Calu3 (cell line): ENCODE results near the gene NUP62. TPM values are rescaled to one million over a fixed set of nuclear protein-coding genes. Genes with fewer than 3 reads are reported as not detected.

ENCODE experiments used
- BruUV-seq: library from RNA; stranded (reverse); fragments of 400-500 nt; replicated peaks from 2 replicates; lab custom pipeline; 2021; lab: Mats Ljungman, UMichigan
- CTCF ChIA-PET: fragments of 300-600 bp; sonication (Branson Sonifier 250); formaldehyde crosslinking; loops from one replicate; lab custom pipeline; 2022; ENCODE audit warnings: antibody characterized with exemption; lab: Charles Lee
- DNase-seq: peaks from one replicate; pipeline ENCODE4 v3.0.0; 2022
- H3K27ac Mint-ChIP-seq: one replicate; pipeline ENCODE4 v1.8.0; 2022; ENCODE audit warnings: mixed read lengths; ENCODE audit not compliant: unreplicated experiment
- H3K27me3 Mint-ChIP-seq: one replicate; pipeline ENCODE4 v1.8.0; 2022; ENCODE audit warnings: mixed read lengths; ENCODE audit not compliant: unreplicated experiment
- H3K36me3 Mint-ChIP-seq: one replicate; pipeline ENCODE4 v1.8.0; 2022; ENCODE audit warnings: mild to moderate bottlenecking, moderate library complexity, mixed read lengths; ENCODE audit not compliant: insufficient read depth, unreplicated experiment
- H3K4me1 Mint-ChIP-seq: one replicate; pipeline ENCODE4 v1.8.0; 2022; ENCODE audit warnings: mild to moderate bottlenecking, low read depth, mixed read lengths; ENCODE audit not compliant: unreplicated experiment
- H3K4me3 Mint-ChIP-seq: one replicate; pipeline ENCODE4 v1.8.0; 2022; ENCODE audit warnings: mild to moderate bottlenecking, low read depth, moderate library complexity, mixed read lengths; ENCODE audit not compliant: unreplicated experiment
- H3K9me3 Mint-ChIP-seq: one replicate; pipeline ENCODE4 v1.8.0; 2022; ENCODE audit warnings: low read depth, mixed read lengths; ENCODE audit not compliant: unreplicated experiment
- intact Hi-C: fragments of 100-400 bp; cut with micrococcal nuclease; formaldehyde crosslinking; loops from one replicate; pipeline ENCODE4 v1.10.0; 2022; ENCODE audit not compliant: unreplicated experiment
- total RNA-seq: library from RNA; stranded (reverse); gene quantifications from 2 replicates; pipeline ENCODE4 v1.2.3, GENCODE V29; 2022
- TF ChIP-seq, protein P1 (sequence below): fragments of 200-600 bp; IDR thresholded peaks from one replicate; pipeline ENCODE4 v1.8.0; 2022; ENCODE audit warnings: antibody characterized with exemption; ENCODE audit not compliant: unreplicated experiment

NUP62 gene
- total RNA-seq, 1 experiment from 2014 or later = 124 TPM

DNA sequence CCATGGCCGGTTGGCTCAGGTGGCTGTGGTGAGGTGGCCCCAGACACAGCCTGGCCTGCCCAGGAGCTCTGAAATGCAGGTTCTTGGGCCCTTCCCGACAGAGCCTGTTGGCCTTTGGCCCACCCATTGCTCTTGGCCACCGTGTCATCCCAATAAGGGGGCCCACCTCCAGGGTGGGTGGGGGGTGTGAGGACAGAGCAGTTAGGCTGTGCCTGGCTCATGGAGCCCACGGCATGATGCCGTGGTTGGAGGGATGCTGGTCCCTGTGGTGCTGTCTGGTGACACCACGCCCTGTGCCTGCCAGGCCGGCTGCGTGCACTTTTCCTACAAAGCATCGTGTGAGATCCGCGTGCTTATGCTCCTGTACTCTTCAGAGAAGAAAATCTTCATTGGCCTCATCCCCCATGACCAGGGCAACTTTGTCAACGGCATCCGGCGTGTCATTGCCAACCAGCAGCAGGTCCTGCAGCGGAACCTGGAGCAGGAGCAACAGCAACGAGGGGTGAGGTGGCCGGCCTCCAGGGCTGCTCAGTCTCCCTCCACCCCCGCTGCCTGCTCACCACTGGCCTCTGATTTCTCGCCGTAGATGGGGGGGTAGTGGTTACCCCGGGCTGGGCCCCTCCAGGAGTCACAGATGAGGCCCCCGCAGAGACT is 69.5 kb downstream of the NUP62 start:
- intact Hi-C loops = no loop called here
- Mint-ChIP-seq H3K9me3 (no peaks in the 10 kb centered on the region), H3K27ac (no peak overlapping the region), H3K4me3 (no peak overlapping the region), H3K36me3 (peaks cover 72% of the 10 kb centered on the region), H3K27me3 (no peaks in the 10 kb centered on the region), H3K4me1 (peaks cover 15% of the 10 kb centered on the region)
- TF ChIP-seq, protein P1, sequence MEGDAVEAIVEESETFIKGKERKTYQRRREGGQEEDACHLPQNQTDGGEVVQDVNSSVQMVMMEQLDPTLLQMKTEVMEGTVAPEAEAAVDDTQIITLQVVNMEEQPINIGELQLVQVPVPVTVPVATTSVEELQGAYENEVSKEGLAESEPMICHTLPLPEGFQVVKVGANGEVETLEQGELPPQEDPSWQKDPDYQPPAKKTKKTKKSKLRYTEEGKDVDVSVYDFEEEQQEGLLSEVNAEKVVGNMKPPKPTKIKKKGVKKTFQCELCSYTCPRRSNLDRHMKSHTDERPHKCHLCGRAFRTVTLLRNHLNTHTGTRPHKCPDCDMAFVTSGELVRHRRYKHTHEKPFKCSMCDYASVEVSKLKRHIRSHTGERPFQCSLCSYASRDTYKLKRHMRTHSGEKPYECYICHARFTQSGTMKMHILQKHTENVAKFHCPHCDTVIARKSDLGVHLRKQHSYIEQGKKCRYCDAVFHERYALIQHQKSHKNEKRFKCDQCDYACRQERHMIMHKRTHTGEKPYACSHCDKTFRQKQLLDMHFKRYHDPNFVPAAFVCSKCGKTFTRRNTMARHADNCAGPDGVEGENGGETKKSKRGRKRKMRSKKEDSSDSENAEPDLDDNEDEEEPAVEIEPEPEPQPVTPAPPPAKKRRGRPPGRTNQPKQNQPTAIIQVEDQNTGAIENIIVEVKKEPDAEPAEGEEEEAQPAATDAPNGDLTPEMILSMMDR = no peak
- CTCF ChIA-PET = interaction anchor here (1.7 kb wide), 1 partner anchor 9 kb away, joined by 4 read pairs; no protein-coding TSS in a partner anchor
- no peak for DNase-seq
- BruUV-seq = no TSS peak

DNA sequence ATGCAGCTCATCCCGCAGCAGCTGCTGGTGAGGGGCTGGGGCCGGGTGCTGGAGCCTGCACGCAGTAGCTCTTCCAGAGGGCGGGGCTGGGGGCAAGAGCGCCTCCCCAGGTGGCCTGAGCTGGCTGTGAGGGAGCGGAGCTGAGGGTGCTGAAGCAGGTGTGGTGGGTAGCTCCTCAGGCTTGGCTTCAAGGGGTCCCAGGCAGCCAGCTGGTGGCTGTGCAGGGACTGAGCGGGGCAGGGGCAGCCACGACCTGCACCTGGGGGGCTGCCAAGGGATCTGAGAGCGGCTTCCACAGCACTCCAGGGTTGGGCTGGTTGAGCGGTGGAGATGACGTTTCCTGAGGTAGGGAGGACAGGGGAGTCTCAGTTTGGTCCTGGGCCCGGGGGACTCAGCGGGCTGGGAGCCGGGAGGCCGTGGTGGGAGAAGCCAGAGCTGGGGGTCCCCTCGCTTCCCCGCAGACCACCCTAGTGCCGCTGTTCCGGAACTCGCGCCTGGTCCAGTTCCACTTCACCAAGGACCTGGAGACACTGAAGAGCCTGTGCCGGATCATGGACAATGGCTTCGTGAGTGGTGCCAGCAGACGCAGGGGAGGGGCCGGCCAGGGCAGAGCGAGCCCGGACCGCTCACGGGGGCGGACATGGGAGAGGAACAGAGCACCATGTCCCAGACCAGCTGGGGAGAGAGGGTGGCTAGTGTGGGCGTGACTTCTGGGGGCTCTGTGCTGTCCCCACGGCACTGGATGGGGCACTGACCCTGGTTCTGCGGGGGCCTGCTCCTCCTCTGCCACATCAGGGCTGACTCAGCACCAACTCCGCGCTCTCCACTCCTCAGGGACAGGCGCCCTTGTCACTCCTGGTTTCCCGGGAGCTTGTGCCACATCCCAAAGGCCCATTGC is 71.0 kb downstream of the NUP62 start:
- peak overlapping the region; percentile 82 for H3K27ac Mint-ChIP-seq
- H3K27me3 Mint-ChIP-seq = no peaks in the 10 kb centered on the region
- CTCF ChIA-PET = interaction anchor here (0.7 to 1.7 kb wide), 2 partner anchors 11 to 170 kb away, joined by 3 to 4 read pairs; no protein-coding TSS in a partner anchor
- intact Hi-C loops = no loop called here
- peak overlapping the region; percentile 19 for H3K4me3 Mint-ChIP-seq
- peaks cover 4% of the 10 kb centered on the region for H3K4me1 Mint-ChIP-seq
- peaks cover 87% of the 10 kb centered on the region for H3K36me3 Mint-ChIP-seq
- H3K9me3 Mint-ChIP-seq = no peaks in the 10 kb centered on the region
- peak; percentile 28 for DNase-seq
- TF ChIP-seq, protein P1 = no peak
- BruUV-seq = no TSS peak

DNA sequence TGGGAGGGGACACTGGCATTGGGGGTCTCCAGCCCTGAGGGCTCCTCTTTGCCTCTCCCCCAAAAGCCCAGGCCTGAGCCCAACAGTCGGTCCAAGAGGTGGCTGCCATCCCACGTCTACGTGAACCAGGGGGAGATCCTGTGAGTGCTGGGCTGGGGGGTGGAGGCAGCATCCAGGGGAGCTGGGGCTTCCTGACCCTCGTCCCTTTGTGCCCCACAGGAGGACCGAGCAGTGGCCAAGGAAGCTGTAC is 71.5 kb downstream of the NUP62 start:
- Mint-ChIP-seq H3K27me3 (no peaks in the 10 kb centered on the region), H3K9me3 (no peaks in the 10 kb centered on the region), H3K4me3 (peak overlapping the region; percentile 19), H3K36me3 (peaks cover 90% of the 10 kb centered on the region), H3K4me1 (peaks cover 2% of the 10 kb centered on the region), H3K27ac (peak overlapping the region; percentile 82)
- no peak for DNase-seq
- intact Hi-C loops = no loop called here
- no TSS peak for BruUV-seq
- TF ChIP-seq, protein P1 = no peak
- CTCF ChIA-PET = no interaction called here

DNA sequence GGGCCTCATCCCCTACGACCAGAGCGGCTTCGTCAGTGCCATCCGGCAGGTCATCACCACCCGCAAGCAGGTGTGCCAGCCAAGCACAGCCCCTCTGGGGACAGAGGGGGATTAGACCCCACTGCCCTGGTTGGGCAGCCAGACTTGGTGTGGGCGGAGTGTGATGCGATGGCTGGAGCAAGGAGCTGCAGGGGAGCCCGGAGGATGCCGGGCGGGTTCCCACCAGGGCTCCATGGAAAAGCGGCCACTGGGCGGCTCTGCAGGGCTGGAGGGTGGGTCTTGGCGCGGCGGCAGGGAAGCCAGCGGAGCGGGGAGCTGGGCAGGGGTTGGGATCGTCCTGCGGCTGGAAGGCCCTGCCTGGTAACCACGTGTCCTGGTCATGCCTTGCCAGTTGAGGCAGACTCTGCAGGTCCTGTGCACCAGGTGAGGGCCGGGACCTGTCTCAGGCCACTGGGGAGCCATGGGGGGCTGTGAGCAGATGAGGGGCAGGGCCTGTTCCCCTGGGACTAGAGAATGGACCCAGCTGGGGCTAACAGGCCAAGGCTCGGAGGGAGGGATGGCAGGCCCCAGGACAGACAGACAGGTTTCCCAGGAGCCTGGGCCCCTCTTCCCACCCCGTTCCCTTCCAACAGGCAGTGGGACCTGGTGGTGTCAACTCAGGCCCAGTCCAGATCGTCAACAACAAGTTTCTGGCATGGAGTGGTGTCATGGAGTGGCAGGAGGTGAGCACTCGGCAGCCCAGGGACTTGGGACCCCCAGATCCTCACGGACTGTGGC is 72.1 kb downstream of the NUP62 start:
- no TSS peak for BruUV-seq
- DNase-seq = peak; percentile 22
- Mint-ChIP-seq H3K27ac (peak overlapping the region; percentile 82), H3K4me1 (peaks cover 7% of the 10 kb centered on the region), H3K36me3 (peaks cover 95% of the 10 kb centered on the region), H3K4me3 (no peak overlapping the region), H3K9me3 (no peaks in the 10 kb centered on the region), H3K27me3 (no peaks in the 10 kb centered on the region)
- TF ChIP-seq, protein P1 = no peak
- CTCF ChIA-PET = no interaction called here
- intact Hi-C loops = no loop called here
